Measurements from ENCODE around the gene HNRNPUL1.

The HNRNPUL1 gene

DNA sequence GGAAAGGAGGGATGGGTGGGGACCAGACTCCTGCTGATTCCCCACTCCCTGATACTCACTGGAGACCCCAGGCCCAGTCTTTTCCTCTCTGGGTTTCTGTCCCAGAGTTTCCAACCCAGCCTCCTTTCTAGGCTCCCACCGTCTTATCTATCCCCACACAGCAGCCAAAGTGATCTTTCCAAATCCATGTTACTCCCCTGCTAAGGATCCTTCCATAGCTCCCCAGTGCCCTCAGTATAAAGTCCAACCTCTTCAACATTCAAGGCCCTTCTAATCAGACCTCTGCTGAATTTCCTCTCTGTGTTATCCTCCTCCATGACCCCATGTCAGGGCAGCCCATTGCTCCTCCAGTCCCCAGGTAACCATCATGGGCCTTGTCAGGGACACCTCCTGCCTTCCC lies 90.9 kb downstream of the HNRNPUL1 start:
- DNase-seq = no peak

DNA sequence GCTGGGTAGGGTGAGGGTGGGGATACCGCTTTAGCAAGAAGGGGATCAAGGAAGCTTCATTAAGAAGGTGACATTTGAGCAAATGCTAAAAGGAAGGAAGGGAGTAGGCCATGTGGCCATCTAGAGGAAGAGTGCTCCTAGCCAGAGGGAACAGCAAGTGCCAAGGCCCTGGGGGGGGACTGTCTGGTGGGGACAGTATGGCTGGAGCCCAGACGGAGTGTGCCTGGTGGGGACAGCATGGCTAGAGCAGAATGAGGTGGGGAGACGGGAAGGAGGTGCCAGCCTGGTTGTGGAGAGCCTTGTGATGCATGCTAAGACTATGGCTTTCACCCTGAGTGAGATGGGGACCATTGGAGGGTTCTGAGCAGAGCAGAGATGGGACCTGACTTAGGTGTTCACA lies 91.6 kb downstream of the HNRNPUL1 start:
- DNase-seq = no peak

DNA sequence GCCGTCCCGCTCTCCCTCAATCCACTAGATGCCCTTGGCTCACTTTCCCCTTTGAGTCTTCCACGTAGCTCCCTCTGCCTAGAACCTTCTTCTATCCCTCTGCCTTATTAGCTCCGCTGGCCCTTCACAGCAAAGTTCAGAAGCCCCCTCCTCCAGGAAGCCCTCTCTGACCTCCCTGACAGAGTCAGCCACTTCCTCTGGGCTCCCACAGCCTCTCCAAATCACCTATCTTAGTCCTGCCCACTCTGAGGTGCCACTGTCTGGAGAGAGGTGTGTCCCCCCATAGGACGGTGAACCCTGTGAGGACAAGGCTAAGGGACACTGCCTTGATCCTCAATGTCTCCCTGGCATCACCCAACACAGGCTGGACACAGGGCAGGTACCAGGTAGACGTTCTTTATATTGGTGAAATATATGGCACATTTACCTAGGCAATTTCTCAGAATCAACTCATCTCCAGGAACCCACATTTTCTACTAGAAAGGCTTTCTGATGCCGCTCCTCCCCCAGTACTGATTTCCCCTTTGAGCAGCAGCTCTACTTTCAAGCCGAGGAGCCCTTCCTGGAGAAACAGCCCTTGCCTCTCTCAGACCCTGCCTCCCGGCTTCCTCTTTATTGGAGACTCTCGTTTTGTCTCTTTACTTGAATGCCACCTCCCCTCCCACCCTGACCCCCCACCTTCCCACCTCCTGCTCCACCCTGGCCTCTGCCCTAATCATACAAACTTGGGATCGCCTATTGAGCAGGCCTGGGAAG lies 93.0 kb downstream of the HNRNPUL1 start:
- no peak for DNase-seq
